ENCODE measurements around the gene TSHZ2.

Gene TSHZ2

DNA sequence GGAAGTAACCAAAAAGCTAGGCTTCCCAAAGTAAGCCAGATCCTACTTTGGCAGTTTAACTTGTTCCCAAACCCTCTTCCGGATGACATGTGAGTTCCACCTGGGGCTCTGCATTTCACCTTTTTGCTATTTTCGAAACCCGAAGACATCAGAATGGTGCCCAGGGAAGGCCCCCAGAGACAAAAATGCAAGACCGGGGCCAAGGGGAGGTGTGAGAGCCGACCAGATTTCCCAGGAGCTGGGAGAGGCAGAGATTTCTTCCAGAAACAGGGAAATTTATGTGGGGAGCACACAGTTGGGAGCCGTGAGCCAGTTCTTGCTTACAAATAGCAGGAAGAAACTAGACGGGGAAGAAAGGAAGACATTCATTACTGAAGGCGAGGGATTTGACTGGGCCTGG is 411.8 kb downstream of the TSHZ2 start:
- DNase-seq (ENCODE audit: low spot score), result no peak

DNA sequence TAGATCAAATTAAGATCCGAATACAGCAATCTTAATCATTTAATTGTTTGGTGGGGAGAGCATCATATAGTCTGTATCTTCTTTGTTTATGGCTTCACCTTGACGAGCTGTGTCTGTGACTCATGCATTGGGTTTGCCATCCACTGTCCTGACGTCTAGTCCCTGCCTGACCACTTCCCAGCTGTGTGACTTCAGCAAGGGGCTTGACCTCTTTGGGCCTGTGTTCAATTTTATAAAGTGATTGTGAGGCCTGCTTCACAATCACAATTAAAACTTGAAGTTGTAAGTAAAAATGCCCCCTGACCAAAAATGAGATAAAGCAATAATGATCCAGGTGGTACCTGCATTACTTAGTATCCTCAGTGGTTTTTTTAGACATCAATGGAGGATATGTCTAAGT is 412.2 kb downstream of the TSHZ2 start:
- no peak for DNase-seq (ENCODE audit: low spot score)

DNA sequence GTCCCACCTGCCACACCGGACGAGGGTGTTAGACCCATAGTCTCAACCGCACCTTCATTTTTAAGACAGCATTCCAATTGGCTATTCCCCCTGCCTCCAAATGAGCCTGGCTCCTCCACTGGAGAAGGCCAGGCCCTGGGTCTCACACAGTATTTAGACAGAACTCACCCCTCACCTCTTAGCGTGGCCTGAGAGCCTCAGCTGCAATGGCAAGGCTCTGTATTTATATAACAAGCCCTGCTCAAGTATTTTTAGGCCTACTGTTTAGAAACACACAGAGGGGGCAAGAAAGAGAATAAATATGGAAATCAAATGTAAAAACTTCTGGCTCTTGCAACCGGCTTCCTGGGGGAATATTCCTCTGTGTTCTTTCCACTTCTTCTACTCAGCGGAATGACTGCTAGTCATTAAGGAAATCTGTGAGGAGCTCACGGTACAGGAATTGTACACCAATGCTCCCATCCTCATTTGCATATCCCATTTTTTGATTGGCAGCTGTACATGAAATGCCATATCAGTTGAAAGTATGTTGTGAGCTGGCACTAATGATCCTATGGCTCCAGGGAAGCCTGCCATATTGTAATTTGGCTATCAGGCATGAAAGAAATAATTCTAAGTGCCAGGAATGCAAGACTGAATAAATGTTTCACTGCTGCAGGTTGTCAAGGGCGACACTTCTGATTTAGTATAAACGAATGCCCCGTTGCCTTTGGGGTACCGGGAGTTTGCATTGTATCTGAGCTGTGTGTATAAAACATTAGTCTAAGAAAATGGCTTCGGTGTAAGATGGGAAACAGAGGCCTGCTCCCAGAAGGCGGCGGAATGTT is 414.0 kb downstream of the TSHZ2 start:
- no peak for DNase-seq (ENCODE audit: low spot score)

DNA sequence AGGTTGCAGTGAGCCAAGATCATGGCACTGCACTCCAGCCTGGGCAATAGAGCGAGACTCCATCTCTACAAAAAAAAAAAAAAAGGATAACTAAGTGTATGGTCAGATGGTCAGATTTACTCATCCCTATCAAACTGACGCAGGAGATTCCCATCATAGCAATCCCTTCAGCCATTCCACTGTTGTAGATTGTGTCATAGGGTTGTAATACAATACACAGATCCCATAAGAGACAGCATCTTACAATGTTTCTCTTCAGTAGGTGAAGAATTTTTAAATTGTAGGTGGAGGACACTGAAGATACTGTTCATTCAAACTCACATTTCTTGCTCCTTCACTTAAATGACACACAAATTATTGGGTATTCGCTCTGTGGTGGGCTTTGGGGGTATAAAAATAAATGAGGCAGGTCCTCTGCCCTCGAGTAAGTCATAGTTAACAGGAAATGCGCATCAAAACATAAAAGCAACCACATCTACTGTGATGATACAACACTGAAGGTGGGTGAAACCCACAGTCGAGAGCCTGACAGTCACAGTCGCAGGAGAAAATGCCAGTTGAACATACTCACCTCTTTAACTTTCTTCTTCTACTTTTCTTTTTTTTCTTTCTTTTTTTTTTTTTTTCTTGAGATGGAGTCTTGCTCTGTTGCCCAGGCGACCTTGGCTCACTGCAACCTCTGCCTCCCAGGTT is 416.0 kb downstream of the TSHZ2 start:
- DNase-seq (ENCODE audit: low spot score), result no peak

DNA sequence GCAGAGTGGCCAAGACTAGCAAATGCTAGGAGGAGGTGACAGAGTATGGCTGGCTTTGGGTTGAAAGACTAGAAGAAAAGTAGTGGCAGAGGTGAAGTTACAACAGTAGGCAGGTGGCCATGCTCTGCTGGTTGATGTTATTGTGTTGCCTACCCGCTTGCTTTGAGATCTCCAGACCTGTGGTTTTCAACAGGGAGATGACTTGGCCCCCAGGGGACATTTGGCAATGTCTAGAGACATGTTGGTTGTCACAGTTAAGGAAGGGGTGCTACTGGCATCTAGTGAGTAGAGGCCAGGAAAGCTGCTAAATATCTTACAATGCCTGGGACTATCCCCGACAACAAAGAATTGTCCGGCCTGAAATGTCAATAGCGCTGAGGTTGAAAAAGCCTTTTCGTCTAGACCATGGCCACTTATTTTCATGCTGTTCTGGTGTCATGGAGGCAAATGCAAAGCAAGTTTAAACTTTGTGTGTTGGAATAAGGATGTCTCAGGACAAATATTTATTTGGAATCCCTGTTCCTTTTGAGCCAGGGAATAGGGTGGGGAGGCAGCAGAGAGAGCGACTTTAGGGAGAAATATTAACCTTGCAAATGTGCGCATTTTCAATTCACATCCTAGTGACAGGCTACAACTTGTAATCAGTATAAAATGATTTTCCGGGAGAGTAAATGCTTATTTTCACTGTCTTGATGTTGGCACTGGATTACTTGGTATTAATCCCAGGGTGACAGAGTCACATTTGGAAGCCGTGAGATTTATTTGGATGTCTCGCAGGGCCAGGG is 417.6 kb downstream of the TSHZ2 start:
- no peak for DNase-seq (ENCODE audit: low spot score)

DNA sequence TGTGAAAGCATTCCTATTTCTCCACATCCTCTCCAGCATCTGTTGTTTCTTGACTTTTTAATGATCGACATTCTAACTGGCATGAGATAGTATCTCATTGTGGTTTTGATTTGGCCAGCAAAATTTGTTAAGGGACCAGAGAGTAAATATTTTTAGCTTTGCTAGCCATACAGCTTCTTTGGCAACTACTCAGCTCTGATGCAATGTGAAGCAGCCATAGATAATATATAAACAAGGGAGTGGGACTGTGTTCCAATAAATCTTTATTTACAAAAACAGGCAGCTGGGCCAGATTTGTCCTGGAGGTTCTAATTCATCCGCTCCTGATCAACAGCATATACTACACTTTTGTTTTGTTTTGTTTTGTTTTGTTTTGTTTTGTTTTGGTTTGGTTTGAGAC is 418.6 kb downstream of the TSHZ2 start:
- DNase-seq (ENCODE audit: low spot score), result no peak

DNA sequence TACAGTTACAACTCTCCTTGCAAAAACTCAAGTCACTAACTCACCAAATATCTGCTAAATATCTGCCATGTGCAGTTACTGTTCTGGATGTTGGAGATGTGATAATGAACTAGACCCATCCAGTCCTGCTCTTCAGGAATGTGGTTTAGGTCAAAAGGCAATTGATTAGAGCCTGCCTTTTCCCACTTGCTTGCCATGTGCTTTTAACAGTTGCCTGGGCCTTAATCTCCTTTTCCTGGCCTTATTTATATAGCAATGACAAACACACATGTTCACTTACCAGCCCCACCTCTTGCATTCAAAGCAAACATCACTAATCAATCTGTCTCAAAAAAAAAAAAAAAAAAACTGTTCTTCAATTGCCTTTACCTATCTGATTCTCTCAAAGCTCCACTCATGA is 422.3 kb downstream of the TSHZ2 start:
- no peak for DNase-seq (ENCODE audit: low spot score)

DNA sequence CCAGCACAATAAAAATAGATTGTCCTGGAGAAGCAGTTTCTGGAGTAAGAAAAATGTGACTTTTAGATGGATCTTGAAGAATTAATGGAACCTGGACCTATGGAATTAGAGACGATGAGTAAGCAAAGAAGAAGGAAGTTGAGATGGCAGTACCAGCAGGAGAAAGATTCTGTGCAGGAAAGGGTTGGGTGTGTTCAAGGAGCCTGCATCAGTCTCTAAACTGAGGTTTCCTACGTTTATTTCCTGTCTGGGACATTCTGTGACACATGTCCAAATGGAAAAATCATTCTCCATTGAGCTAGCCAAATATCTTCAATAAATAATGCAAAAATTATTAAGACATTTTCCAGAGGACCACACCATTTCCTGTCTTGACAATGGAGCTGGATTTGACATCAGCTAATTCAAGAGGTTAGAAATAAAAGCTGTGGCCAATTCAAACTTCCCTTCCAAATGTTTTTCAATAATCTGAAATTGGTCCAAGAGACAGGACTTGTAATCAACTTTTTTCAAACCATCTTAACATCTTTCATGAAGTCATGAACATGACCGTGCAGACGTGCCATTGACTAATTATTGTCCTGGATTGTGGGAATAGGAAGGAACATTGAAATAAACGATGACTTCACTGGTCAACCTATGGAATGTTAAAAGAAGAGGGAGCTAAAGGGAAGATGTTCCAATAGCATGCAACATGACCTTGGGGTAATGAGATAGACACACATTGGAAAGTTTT is 423.2 kb downstream of the TSHZ2 start:
- no peak for DNase-seq (ENCODE audit: low spot score)

DNA sequence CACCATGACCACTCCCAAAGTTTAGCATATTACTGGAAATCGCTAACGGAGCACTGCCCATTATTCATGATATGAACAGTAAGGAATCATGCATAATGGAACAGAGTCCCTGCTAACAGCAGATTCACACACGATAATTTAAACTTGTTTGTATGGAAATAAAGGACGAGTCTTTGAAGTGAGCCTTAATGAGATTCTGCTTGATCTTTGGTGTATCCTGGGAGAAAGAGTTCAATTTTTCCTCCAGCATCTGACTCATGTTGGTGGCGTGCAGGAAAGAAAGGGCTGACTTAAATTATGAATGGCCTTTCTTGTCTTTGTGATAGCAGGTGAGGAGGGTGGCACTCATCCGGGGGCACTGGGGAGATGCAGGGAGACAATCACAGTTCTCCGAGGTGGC is 426.9 kb downstream of the TSHZ2 start:
- no peak for DNase-seq (ENCODE audit: low spot score)

DNA sequence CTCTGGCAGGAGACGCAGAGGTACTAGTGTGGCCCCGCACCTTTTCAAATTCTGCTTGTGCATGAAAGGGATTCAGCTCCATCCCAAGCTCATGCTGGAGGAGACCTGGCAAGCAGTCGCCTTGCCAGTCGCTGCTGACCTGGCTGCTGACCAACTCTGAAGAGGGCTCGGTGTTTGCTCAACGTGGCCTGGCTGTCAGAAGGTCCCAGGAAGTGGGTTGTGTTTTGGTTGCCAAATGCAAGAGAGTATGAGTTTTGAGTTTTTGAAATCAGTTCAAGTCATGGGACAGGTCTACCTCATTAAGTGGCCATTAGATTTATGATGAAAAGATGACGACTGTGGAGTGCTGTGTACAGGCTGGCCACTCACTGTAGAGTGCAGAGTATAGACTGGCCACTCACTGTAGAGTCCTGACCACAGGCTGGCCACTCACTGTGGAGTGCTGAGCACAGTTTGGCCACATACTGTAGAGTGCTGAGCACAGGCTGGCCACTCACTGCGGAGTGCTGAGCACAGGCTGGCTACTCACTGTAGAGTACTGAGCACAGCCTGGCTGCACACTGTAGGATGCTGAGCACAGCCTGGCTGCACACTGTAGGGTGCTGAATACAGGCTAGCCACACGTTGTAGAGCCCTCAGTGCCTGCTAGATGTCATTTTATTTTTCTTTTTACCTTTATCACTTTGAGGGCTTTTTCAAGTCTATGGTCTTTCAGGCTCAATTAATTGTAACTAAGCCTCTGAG is 427.6 kb downstream of the TSHZ2 start:
- no peak for DNase-seq (ENCODE audit: low spot score)

DNA sequence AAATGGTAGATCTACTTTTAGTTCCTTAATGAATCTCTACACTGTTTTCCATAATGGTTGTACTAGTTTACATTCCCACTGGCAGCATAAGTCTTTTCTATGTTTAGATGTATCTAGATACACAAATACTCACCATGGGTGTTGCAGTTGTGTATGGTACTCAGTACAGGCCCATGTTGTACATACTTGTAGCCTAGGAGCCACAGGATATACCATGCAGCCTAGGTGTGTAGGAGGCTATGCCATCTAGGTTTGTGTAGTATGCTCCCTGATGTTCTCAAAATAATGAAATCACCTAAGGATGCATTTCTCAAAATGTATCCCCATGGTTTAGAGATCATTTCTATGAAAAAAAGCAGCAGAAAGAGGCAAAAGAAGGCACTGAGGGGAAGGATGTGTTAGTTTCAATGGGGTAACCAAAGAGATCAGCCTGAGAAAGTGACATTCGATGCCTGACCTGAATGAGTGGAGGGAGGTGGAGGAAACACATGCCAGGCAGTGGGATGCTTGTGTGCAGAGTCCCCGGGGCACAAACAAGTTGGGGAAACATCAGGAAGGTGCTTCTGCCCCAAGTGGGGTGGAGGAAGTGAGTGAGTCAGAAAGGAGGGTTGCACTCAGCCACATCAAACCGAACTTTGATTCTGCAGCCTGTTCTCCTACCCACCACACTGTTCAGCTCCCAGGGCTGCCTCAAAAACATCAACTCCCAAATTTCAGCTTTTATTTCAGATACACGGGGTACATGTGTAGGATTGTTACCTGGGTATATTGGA is 430.3 kb downstream of the TSHZ2 start:
- DNase-seq (ENCODE audit: low spot score), result no peak

DNA sequence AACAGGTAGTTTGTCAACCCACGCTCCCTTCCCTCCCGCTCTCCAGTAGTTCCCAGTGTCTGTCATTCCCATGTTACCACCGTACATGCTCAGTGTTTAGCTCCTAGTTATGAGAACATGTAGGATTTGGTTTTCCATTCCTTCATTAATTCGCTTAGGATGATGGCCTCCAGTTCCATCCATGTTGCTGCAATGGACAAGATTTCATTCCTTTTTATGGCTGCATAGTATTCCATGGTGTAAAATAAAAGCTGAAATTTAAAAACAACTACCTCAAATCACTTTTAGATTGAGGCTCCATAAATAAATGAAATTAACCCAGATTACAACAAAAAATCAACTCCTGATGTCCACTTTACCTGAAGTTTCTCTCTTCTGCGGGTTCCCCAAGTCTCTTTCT is 430.9 kb downstream of the TSHZ2 start:
- DNase-seq (ENCODE audit: low spot score), result no peak

DNA sequence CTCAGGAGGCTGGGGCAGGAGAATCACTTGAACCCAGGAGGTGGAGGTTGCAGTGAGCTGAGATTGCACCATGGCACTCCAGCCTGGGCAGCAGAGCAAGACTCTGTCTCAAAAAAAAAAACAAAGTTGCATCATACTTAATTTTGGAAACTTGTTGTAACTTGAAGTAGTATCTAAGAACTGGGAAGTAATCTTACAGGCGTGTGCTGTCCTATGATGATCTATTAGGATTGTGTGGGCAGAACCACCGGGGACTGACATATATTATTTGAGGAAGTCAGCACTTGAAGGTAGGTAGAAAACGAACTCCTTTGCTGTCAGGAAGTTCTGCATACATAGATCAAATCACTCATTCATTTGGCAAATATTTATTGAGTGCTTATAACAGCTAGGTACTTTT is 433.0 kb downstream of the TSHZ2 start:
- DNase-seq (ENCODE audit: low spot score), result no peak

DNA sequence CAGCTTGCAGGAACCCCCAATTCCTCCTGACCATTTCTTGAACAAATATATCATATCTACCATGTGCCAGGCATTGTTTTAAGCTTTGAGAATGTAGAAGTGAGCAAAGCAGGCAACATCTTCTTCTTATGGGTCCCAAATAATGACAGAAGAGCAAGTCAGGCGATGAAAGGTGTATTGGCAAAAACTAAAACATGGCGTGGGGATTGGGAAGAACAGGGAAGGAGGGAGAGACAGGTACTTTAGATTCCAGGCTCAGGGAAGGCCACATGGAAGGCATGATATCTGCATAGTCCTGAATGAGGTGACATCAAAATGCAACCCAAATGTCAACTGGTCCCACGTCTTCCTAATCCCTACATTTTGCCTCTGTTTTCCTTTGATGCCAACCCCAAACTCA is 434.4 kb downstream of the TSHZ2 start:
- DNase-seq (ENCODE audit: low spot score), result no peak

DNA sequence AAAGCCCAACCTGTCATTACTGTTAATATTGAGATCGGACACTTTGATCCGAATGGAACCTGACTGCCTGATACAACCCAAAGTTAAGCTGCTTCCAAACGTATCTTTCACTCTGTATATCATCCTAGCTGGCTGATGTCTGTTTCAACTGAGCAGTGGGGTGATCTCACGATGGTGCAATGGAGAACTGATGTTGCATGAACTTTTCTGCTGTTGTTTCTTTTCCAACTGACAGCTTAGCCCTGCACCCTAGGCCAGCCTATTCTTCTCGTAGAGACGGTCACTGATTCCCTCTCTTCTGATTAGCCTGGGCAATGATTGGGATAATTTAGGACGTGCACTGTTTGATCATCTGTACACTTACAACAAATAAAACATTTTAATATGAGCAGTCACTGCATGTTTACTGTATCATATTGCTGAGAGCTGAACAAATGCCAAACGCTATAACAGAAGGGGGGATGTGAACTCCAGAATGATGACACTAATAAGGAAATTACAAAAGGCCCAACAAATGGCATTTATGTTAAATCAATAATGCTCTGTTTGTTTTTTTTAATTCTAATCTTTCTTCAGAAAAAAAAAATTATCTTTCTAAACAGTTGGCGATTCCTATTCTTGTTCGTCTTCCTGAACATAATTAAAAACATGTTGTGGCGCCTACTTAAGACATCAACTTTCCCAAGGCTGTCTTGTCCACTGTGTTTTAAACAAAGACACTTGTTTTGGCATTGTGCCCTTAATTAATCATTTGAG is 436.7 kb downstream of the TSHZ2 start:
- no peak for DNase-seq (ENCODE audit: low spot score)

DNA sequence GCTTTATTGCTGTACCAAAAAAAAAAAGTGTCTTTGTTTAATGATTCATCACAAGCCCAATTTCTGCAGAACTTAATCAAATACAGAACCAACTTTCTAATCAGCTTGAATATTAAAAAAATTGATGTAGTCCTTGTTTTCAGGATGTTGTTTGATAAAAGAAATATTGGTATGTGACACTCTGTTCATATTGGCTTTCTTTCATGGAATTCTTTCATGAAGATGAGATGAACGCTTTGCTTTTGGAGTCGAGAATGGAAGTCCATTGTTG is 437.2 kb downstream of the TSHZ2 start:
- DNase-seq (ENCODE audit: low spot score), result no peak

DNA sequence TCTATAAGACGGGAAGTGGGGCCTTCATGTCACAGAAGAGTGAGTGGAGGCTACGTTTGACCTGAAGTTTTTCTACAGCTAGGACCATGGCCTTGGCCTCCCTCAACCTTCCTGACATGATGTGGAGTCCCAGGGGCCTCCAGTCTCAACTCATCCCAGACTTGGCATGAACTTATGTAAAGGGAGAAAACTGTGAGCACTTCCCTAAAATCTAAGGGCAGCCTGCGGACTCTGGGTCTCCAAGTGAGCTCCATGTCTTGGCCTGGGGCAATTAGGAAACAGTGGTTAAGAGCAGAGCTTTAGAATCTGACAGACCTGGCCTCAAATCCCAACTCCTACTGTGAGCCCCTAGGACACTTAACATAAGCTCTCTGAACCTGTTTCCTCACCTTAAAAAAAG is 439.0 kb downstream of the TSHZ2 start:
- no peak for DNase-seq (ENCODE audit: low spot score)

DNA sequence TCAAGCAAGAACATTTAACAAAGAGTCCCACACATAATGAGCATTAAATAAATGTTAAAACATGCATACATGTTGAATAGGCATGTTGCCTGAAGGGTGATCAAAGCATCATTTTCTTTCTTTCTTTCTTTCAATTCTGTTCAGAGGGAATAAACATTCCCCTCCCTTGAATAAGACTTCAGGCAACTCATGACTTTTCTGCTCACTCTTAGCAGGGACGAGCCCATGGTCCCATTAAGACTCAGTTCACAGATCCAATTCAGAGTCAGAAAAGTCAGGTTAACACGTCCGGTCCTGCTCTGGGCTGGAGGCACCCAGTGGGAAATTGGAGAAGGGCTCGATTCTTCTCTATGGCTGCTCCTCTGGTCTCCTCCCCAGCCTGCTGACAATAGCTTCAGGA is 439.7 kb downstream of the TSHZ2 start:
- no peak for DNase-seq (ENCODE audit: low spot score)

DNA sequence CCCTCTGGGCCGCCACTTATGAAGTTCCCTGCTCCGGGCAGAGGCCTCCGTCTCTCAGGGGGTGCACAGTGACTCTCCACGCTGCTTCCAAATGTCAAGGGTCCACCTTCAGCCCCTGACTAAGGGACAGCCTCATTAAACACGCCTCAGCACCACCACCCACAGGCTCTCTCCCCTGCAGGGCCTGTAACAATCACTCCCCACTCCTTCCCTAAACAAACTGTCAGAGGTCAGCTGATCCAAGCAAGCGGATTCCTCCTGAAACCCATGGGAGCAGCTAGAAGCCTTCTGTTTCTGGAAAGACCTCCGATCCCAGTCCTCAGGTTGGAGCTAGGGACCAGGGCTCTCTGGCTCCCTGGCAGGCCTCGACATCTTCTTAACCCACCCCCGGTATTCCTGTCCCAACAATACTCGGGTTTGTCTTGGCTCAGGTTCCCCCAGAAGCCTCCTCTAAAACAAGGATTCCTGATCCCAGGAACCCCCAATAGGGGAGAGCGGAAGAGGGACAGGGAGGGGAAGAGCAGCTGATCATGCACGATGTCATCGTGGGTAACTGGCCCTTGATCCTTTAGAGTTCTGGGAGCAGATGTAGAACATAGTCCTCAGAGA is 440.5 kb downstream of the TSHZ2 start:
- DNase-seq (ENCODE audit: low spot score), result no peak

DNA sequence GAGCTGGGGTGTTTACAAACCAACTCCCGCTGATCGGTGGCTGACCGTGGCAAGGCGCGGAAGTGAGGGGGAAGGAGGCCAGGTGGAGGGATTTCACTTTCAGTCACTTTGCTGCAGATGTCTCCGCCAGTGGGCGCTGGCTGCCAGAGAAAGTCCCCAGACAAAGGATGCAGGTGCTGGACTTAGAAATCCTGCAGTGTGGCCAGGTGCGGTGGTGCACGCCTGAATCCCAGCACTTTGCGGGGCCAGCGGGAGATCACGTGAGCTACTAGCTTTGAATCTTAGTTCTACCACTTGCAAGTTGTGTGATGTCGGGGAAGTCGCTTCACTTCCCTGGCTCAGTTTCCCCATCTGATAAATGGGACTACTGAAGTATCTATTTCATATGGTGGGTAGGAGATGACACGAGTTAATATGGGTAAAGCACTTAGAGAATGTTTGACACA is 441.1 kb downstream of the TSHZ2 start:
- peak; percentile 68 for DNase-seq (ENCODE audit: low spot score)

Data from left forelimb (tissue), 1 donor.